ENCODE measurements around the gene PPP1R2B. TPM values are rescaled to one million over a fixed set of nuclear protein-coding genes. Genes with fewer than 3 reads are reported as not detected.
"Not testable (repeated sequence)": the region's sequence is repeated elsewhere in the genome, so short reads cannot be mapped to it uniquely, and the experiment has no call there.

The PPP1R2B gene
- polyA plus RNA-seq (ENCODE audit: insufficient read length in 4 of 4), result not detected

- no peak for DNase-seq (ENCODE audit: low read depth in 4 of 4, low spot score in 3 of 4)
These were observed at the start of gene PPP1R2B for GRCh38 chr5:156850206-156850751. TSS of gene PPP1R2B (plus strand) at chr5:156850295. CDS start at chr5:156850563, 268 bp downstream.

- DNase-seq (ENCODE audit: low read depth in 4 of 4, low spot score in 3 of 4), result no peak
These were observed 49.2 kb upstream of the PPP1R2B start for GRCh38 chr5:156800929-156801328.

- DNase-seq (ENCODE audit: low read depth in 4 of 4, low spot score in 3 of 4), result no peak
These were observed 47.6 kb upstream of the PPP1R2B start for GRCh38 chr5:156802501-156802900.

GRCh38 chr5:156803404-156803803 lies 46.7 kb upstream of the PPP1R2B start:
- no peak for DNase-seq (ENCODE audit: low read depth in 4 of 4, low spot score in 3 of 4)

GRCh38 chr5:156812959-156813358 lies 37.1 kb upstream of the PPP1R2B start:
- DNase-seq (ENCODE audit: low read depth in 4 of 4, low spot score in 3 of 4), result no peak

GRCh38 chr5:156815988-156816599 lies 34.0 kb upstream of the PPP1R2B start:
- DNase-seq (ENCODE audit: low read depth in 4 of 4, low spot score in 3 of 4), result no peak

GRCh38 chr5:156819537-156819936 lies 30.6 kb upstream of the PPP1R2B start:
- no peak for DNase-seq (ENCODE audit: low read depth in 4 of 4, low spot score in 3 of 4)

GRCh38 chr5:156819967-156820581 lies 30.0 kb upstream of the PPP1R2B start:
- no peak for DNase-seq (ENCODE audit: low read depth in 4 of 4, low spot score in 3 of 4)

GRCh38 chr5:156824241-156824640 lies 25.9 kb upstream of the PPP1R2B start:
- no peak for DNase-seq (ENCODE audit: low read depth in 4 of 4, low spot score in 3 of 4)

GRCh38 chr5:156824800-156825199 lies 25.3 kb upstream of the PPP1R2B start:
- DNase-seq (ENCODE audit: low read depth in 4 of 4, low spot score in 3 of 4), result peak in 2 of 4 donors; percentile 20 to 22

- DNase-seq (ENCODE audit: low read depth in 4 of 4, low spot score in 3 of 4), result no peak
These were observed 24.4 kb upstream of the PPP1R2B start for GRCh38 chr5:156825688-156826087.

GRCh38 chr5:156826150-156826549 lies 23.9 kb upstream of the PPP1R2B start:
- no peak for DNase-seq (ENCODE audit: low read depth in 4 of 4, low spot score in 3 of 4)

GRCh38 chr5:156834916-156835315 lies 15.2 kb upstream of the PPP1R2B start:
- DNase-seq (ENCODE audit: low read depth in 4 of 4, low spot score in 3 of 4), result no peak

GRCh38 chr5:156835905-156836304 lies 14.2 kb upstream of the PPP1R2B start:
- DNase-seq (ENCODE audit: low read depth in 4 of 4, low spot score in 3 of 4), result no peak

GRCh38 chr5:156836846-156837245 lies 13.2 kb upstream of the PPP1R2B start:
- no peak for DNase-seq (ENCODE audit: low read depth in 4 of 4, low spot score in 3 of 4)

- DNase-seq (ENCODE audit: low read depth in 4 of 4, low spot score in 3 of 4), result no peak
These were observed 11.1 kb upstream of the PPP1R2B start for GRCh38 chr5:156838961-156839360.

- DNase-seq (ENCODE audit: low read depth in 4 of 4, low spot score in 3 of 4), result no peak
These were observed 8.4 kb upstream of the PPP1R2B start for GRCh38 chr5:156841737-156842136.

- no peak for DNase-seq (ENCODE audit: low read depth in 4 of 4, low spot score in 3 of 4)
These were observed 3.2 kb upstream of the PPP1R2B start for GRCh38 chr5:156846914-156847313.

- not testable (repeated sequence) for DNase-seq (ENCODE audit: low read depth in 4 of 4, low spot score in 3 of 4)
These were observed 1.6 kb upstream of the PPP1R2B start for GRCh38 chr5:156848447-156848846.

- DNase-seq (ENCODE audit: low read depth in 4 of 4, low spot score in 3 of 4), result no peak
These were observed 1.8 kb downstream of the PPP1R2B start for GRCh38 chr5:156851880-156852279.

- not testable (repeated sequence) for DNase-seq (ENCODE audit: low read depth in 4 of 4, low spot score in 3 of 4)
These were observed 3.0 kb downstream of the PPP1R2B start for GRCh38 chr5:156853055-156853454.

- no peak for DNase-seq (ENCODE audit: low read depth in 4 of 4, low spot score in 3 of 4)
These were observed 15.3 kb downstream of the PPP1R2B start for GRCh38 chr5:156865427-156865826.

Measured in left renal pelvis (tissue), 4 donors.